Stimulated activated CD4-positive, alpha-beta T cell treated with anti-CD3 and anti-CD28 coated beads, Interleukin-1b, Interleukin-23, amount 100 ng/mL, for 24 hours (primary cell): ENCODE measurements around the gene USP33.
"Not testable (repeated sequence)": the region's sequence is repeated elsewhere in the genome, so short reads cannot be mapped to it uniquely, and the experiment has no call there.

Source experiments
- DNase-seq, 4 experiments: peaks; one replicate each; pipeline ENCODE4 v3.0.0-alpha.2; 2020; ENCODE audit warnings: low read depth in 4 of 4, low spot score in 1 of 4

The USP33 gene

GRCh38 chr1:77759071-77760028, at the start of gene USP33:
Gene USP33, minus strand, starts transcription at chr1:77759852. Its CDS starts 18,155 bp downstream, at chr1:77741697.
- DNase-seq = peak; percentile 73 to 89 (median 83)

DNA sequence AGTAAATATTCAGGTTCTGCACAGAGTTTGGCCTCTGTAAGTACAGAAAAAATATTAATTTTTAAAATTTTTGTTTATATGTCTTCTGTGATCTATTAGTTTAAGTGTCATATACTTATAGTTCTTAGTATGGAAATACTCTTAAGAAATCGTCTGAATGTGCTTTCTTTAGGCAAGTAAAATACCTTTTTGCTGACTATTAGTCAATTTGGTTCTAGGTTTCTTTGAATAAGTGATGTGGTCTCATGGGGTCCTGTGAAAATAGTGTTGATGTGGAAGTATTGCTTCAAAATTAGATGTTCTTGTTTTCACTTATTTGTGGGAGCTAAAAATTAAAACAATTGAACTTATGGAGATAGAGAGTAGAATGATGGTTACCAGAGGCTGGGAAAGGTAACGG, 43.7 kb upstream of the USP33 start:
- DNase-seq = no peak

- no peak for DNase-seq
These were observed 42.4 kb upstream of the USP33 start for GRCh38 chr1:77802026-77802425.

DNA sequence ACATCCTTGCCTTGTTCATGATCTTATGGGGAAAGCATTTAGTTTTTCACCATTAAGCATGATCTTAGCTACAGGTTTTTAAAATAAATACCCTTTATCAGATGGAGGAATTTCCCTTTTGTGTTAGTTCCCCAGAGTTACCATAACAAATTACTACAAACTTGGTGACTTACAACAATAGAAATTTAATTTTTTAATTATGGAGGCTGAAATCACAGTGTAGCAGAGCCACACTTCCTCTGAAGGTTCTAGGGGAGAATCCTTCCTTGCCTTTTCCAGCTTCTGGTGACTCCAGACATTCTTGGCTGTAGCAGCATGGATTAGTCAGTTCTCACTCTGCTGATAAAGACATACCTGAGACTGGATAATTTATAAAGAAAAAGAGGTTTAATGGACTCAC, 38.3 kb upstream of the USP33 start:
- DNase-seq = no peak

DNA sequence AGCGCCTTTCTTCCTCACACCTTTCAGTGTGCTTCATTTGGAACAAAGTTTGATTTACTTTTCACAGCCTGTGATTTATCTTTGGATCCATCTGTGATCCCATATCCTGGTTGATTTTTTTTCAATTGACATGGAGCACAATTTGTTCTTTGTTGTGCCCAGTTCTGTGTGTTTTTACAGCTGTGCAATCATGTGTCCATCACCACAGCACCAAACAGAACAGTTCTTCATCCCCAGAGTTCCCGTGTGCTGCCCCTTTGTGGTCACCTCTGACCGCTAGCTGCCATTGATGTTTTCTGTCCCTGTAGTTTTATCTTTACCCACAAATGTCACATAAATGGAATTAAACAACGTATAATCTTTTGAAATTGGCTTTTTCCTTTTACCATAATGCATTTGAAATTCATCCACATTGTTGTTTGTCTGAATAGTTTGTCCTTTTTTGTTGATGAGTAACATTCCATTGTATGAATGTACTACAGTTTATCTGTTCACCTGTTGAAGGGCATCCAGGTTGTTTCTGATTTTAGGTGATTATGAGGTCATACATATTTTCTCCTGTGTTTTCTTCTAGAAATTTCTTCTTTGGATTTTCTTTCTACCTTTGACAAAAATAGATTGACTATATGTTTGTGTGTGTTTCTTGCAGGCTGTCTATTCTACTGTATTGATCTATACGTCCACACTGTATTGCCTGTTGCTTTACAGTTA, 37.2 kb upstream of the USP33 start:
- no peak for DNase-seq

GRCh38 chr1:77794550-77794949, 34.9 kb upstream of the USP33 start:
- DNase-seq = no peak

DNA sequence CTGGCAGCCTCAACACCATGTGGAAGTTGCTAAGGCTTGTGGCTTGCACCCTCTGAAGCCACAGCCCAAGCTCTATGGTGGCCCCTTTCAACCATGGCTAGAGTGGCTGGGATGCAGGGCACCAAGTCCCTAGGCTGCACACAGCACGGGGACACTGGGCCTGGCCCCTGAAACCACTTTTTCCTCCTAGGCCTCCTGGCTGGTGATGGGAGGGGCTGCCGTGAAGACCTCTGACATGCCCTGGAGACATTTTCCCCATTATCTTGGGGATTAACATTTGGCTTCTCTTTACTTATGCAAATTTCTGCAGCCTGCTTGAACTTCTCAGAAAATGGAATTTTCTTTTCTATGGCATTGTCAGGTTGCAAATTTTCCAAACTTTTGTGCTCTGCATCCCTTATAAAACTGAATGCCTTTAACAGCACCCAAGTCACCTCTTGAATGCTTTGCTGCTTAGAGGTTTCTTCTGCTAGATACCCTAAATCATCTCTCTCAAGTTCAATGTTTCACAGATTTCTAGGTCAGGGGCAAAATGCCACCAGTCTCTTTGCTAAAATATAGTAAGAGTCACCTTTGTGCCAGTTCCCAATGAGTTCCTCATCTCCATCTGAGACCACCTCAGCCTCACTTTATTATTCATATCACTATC, 26.6 kb upstream of the USP33 start:
- not testable (repeated sequence) for DNase-seq

DNA sequence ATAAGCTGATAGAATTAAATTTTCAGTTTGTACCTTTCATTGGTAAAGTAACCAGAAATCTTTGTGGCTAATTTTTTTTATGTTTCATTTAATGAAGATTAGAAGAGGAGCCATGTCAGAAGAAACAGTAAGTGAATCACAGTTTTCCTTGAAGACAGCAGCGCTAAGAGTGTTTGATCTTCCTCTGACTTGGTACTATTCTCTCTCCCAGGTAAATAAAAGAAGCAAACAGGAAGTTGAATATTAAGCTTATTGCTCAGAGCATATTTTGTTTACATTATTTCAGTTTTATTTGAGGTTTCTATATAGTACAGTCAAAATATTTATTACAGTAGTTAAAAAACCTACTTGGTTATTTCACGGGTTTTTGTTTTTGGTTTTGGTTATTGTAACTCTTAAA, 23.5 kb upstream of the USP33 start:
- DNase-seq = no peak

DNA sequence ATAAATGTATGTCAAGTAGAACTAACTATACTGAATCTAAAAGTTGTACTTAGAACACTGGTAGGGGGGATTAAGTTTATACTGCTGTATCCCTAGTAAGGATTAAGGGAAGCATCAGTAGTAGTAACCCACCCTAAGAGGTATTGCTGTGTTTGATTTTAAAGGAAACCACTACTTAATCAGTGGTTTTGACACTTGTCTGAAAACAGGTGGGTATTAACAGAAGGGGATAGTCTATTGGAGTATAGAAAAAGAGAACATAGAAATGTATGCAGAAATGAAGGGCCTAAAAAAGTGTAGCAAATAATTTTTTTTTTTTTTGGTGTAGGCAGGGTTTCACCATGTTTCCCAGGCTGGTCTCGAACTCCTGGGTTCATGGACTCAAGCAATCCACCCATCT, 22.0 kb upstream of the USP33 start:
- no peak for DNase-seq

DNA sequence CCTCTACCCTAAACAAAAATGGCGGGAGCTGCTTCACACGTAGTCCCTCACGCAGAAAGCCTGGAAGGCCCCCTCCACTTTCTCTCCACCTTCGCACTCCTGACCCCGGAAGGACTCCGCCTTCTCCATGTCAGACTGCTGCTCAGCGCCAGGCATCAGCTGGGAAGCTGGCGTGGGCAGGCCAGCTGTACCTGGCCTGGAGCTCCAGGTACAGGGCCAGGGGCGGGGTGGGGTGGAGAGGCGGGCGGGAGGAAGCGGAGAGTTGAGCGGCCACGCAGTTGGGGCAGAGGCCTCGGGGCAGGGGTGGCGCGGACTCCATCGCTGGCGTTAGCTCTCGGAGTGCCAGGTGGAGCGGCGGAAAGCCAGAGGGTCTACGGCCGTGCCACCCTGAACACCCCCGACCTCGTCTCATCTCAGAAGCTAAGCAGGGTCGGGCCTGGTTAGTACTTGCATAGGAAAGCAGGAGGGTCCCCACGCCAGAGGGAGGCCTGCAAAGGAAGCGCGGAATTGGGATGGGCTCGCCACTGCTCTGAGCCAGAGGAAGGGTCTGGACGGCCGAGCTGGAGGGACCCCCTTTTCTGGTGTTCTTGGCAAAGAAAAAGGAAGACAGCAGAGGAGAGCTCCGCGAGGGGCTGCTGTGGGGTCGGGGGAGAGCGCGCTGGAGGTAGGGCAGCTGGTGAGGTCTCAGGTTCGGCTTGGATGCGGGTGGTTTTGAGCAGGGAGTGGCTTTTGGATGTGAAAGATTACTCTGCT, 20.1 kb upstream of the USP33 start, which contains the start of gene MIGA1:
Gene MIGA1, plus strand, starts transcription at position 121 of the 753 bp plus-strand sequence. CDS start 3,604 bp downstream, outside the sequence.
- peak; percentile 62 to 80 (median 73) for DNase-seq

- no peak for DNase-seq
These were observed 16.5 kb upstream of the USP33 start for GRCh38 chr1:77776007-77776700.

DNA sequence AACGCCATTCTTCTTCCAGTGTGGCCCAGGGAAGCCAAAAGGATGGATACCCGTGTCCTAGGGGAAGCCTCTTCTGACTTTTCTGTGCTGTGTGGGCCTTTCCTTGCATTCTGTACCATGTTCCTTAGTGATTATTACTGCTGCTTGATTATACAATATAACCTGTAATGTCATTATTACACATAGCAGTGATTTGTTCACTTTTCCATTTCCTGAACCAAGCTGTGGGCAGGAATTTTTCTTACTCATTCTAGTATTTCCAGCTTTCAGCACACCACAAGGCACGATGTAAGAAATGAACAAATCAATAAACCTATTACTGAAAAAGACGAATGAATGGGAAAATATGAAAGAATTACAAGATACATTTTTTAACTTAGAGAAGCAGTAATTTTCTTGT, 8.4 kb upstream of the USP33 start:
- no peak for DNase-seq

GRCh38 chr1:77762072-77762476, 2.4 kb upstream of the USP33 start:
- no peak for DNase-seq

DNA sequence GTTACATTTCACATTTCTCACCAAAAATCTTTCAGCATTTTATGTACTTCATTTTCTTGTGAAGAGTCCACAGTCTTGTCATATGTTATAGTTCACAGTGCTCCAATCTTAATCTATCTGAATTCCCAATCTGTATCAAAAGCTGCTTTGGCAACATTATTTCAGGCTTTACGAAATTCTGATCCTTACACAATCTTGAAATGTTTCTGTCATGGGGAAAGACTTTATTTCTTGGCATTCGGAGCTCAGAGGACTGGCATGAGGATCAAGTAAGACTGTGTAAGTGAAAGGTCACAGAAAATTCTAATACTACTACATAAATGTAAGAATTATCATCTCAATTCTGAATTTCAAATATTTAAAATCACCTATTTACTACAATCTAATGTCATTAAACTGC, 2.0 kb downstream of the USP33 start:
- DNase-seq = no peak

DNA sequence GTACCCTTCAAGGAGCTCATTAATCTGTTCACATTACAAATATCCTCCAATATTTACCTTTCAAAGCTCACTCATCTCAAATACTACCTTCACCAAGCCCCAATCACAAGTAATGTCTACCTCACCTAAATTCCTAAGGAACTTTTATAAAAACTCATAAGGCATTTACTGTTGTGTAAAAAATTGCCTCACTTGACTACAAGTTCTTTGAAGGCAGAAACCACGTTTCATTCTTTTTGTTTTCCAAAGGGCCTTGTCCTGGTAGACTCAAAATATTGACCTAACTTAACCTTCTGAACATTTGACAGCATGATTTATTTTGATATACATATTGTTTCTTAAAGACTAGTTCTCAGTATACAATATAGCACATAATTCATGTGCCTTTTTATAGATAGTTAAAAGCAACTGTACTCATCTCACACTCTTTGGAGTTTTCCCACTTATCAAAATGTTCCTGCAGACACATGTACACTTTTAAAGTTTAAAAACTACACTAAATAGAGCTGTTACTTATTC, 2.5 kb downstream of the USP33 start:
- no peak for DNase-seq

DNA sequence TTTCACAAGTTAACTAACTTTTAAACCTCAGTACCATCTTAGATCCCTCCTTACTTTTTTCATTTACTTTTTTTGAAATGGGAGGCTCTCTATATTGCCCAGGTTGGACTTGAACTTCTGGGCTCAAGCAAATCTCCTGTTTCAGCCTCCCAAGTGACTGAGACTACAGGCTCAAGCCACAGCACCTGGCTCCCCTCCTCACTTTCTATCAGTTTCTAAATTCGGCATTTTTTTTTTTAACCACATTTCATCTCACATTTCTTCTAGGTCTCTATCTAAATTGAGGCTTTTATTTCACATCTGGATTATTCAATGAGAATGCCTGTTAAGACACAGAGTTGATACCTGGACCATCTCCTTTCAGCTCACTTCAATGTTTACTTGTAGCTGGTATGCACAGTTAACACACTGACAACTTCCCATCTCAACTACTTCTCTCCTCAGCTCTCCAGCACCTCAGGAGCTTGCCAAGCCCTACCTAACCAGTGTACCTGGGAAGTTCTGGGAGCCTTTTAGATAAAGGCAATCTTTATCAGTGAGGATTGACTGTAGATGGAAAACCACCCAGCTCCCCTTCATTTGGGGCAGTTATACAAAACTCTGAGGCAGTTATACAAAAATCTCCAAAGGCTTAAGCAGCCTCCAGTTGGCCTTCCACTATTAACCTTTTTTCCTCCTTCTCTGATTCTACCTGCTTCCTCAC, 3.4 kb downstream of the USP33 start:
- DNase-seq = no peak

DNA sequence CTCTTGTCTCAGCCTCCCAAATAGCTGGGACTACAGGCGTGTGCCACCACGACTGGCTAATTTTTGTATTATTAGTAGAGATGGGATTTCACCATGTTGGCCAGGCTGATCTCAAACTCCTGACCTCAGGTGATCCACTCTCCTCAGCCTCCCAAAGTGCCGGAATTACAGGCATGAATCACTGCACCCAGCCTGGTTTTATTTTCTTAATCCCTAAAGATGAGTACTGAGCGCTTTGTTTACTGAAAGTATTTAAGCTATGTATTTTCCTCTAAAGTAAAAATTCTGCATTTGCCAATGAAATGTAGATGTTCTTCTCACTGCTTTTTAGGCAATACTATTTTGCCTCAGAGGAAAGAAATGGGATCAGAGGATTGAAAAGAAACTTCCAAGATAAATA, 10.2 kb downstream of the USP33 start:
- DNase-seq = not testable (repeated sequence)

DNA sequence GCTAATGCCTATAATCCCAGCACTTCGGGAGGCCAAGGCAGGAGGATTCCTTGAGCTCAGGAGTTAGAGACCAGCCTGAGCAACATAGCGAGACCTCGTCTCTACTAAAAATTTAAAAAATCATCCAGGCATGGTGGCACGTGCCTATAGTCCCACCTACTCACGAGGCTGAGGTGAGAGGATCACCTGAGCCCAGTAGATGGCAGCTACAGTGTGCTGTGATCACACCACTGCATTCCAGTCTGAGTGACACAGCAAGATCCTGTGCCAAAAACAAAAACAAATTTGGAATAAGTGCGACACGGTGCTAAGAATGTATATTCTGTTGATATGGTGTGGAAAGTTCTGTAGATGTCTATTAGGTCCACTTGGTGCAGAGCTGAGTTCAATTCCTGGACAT, 15.1 kb downstream of the USP33 start:
- no peak for DNase-seq

- DNase-seq = no peak
These were observed 17.6 kb downstream of the USP33 start for GRCh38 chr1:77742011-77742555.
